GM12878 (cell line): Measurements from ENCODE around the gene RABGGTB. TPM values are rescaled to one million over a fixed set of nuclear protein-coding genes. Genes with fewer than 3 reads are reported as not detected.
"Not testable (repeated sequence)": the region's sequence is repeated elsewhere in the genome, so short reads cannot be mapped to it uniquely, and the experiment has no call there.

Source experiments
- ATAC-seq: fragments of 200-7000 bp; cut with Tn5 transposase; 3 replicates; pipeline ENCODE4 v1.9.1; 2020; ENCODE audit warnings: mild to moderate bottlenecking, moderate library complexity
- BruUV-seq: library from RNA; stranded (reverse); fragments of 400-500 nt; replicated peaks from 2 replicates; lab custom pipeline; 2021; lab: Mats Ljungman, UMichigan
- CTCF ChIA-PET: fragments of 300-600 bp; sonication (Branson Sonifier 250); formaldehyde crosslinking; extraction: SDS; loops from one replicate; lab custom pipeline; 2021; ENCODE audit warnings: inconsistent platforms; lab: Yijun Ruan, JAX
- POLR2A ChIA-PET: fragments of 350-600 bp; formaldehyde crosslinking; extraction: SDS; loops from one replicate; lab custom pipeline; 2021; ENCODE audit warnings: inconsistent platforms; lab: Charles Lee
- RAD21 ChIA-PET: fragments of 300-600 bp; sonication (Branson Sonifier 250); formaldehyde crosslinking; loops from one replicate; lab custom pipeline; 2023; ENCODE audit warnings: antibody characterized with exemption; ENCODE audit not compliant: unreplicated experiment; lab: Charles Lee
- SMC1A ChIA-PET: fragments of 300-600 bp; sonication (Branson Sonifier 250); formaldehyde crosslinking; loops from one replicate; lab custom pipeline; 2023; ENCODE audit not compliant: unreplicated experiment, uncharacterized antibody; lab: Charles Lee
- DNase-seq: peaks from one replicate; pipeline ENCODE4 v3.0.0-alpha.2; 2011; ENCODE audit warnings: low read depth, low spot score
- FAIRE-seq: peaks from 3 replicates; lab custom pipeline; 2011; peaks lifted over from hg19 to GRCh38; lab: Jason Lieb, UNC
- H2AFZ ChIP-seq: 2 replicates; pipeline ENCODE4 v1.6.0; 2011; ENCODE audit warnings: low read depth, low read length, control low read depth; ENCODE audit not compliant: control insufficient read depth
- H3K27ac ChIP-seq: 2 replicates; pipeline ENCODE4 v1.5.1; 2011; ENCODE audit warnings: control low read depth; ENCODE audit not compliant: control insufficient read depth, insufficient read depth
- H3K27me3 ChIP-seq, 2 experiments: replicated peaks in 1 of 2; 2 replicates each; pipeline versions ENCODE4 v1.6.0 to v1.6.1; 2011; ENCODE audit warnings: low read length in 1 of 2; ENCODE audit not compliant: control insufficient read depth in 2 of 2, insufficient read depth in 2 of 2
- H3K36me3 ChIP-seq, 2 experiments: 2 replicates each; pipeline ENCODE4 v1.5.1; 2011; ENCODE audit warnings: low read length in 1 of 2; ENCODE audit not compliant: control insufficient read depth in 2 of 2, insufficient read depth in 2 of 2
- H3K4me1 ChIP-seq: 2 replicates; pipeline ENCODE4 v1.6.1; 2011; ENCODE audit warnings: mild to moderate bottlenecking, low read length, moderate library complexity, mixed read lengths; ENCODE audit not compliant: control insufficient read depth, insufficient read depth
- H3K4me2 ChIP-seq: 2 replicates; pipeline ENCODE4 v1.6.0; 2011; ENCODE audit warnings: control low read depth; ENCODE audit not compliant: control insufficient read depth, insufficient read depth
- H3K4me3 ChIP-seq: fragments of 200-600 bp; sonication (generic); 2 replicates; pipeline ENCODE4 v1.5.1; 2016
- H3K79me2 ChIP-seq: 2 replicates; pipeline ENCODE4 v1.6.0; 2011; ENCODE audit warnings: low read length; ENCODE audit not compliant: control insufficient read depth, insufficient read depth
- H3K9ac ChIP-seq: 2 replicates; pipeline ENCODE4 v1.8.0; 2011; ENCODE audit warnings: low read length, control low read depth, mixed read lengths; ENCODE audit not compliant: control insufficient read depth, insufficient read depth
- H3K9me3 ChIP-seq: replicated peaks from 3 replicates; pipeline ENCODE4 v1.5.1; 2011; ENCODE audit warnings: mild to moderate bottlenecking, low read length; ENCODE audit not compliant: control insufficient read depth, insufficient read depth
- H4K20me1 ChIP-seq: 2 replicates; pipeline ENCODE4 v1.6.0; 2011; ENCODE audit not compliant: control insufficient read depth, insufficient read depth
- FOXM1 ChIP-seq: IDR thresholded peaks from 2 replicates; pipeline ENCODE4 v1.6.1; 2012; ENCODE audit warnings: low read depth, mild to moderate bottlenecking, inconsistent platforms, low read length, moderate library complexity
- NFYB ChIP-seq: IDR thresholded peaks from 2 replicates; pipeline ENCODE4 v1.6.1; 2011; ENCODE audit warnings: low read depth, mild to moderate bottlenecking, low read length, improper control_type of control experiment, moderate library complexity; ENCODE audit not compliant: insufficient read depth
- SMARCA5 ChIP-seq: fragments of 450-650 bp; IDR thresholded peaks from 2 replicates; pipeline ENCODE4 v1.6.1; 2017; ENCODE audit warnings: mild to moderate bottlenecking
- WGBS: methylation state at CpG from one replicate; pipeline ENCODE4 v1.1.6; 2016; ENCODE audit warnings: low lambda C conversion rate; ENCODE audit not compliant: insufficient replicate concordance, insufficient coverage; ENCODE audit errors: missing lambda C conversion rate; 5-methylcytosine and 5-hydroxymethylcytosine counted together
- in situ Hi-C: fragments of 300-500 bp; cut with MboI; formaldehyde crosslinking; loops from 9 replicates; pipeline ENCODE4 v1.14.3; 2018; ENCODE audit warnings: mixed read lengths
- intact Hi-C: fragments of 100-400 bp; cut with micrococcal nuclease; formaldehyde crosslinking; loops from one replicate; pipeline ENCODE4 v1.14.2; 2022; ENCODE audit not compliant: unreplicated experiment
- polyA plus RNA-seq, 11 experiments: library from polyadenylated mRNA; depleted of rRNA in 4 of 11; unstranded in 6 of 11; stranded (reverse) in 5 of 11; fragments of >200 nt; fragmentation: Nextera tagmentation in 4 of 11; fragmentation: Illumina TruSeq in 1 of 11; extraction: Ambion mirVana in 4 of 11; extraction: Trizol in 1 of 11; gene quantifications; 1 replicate in 1 of 11; 2 replicates in 10 of 11; pipeline versions ENCODE4 v1.2.1 to v1.2.3, GENCODE V29; 2011 to 2016; ENCODE audit warnings: inconsistent platforms in 2 of 11, missing spikeins in 2 of 11, low read depth in 1 of 11
- total RNA-seq, 4 experiments: library from RNA; depleted of rRNA in 3 of 4; stranded (reverse); fragments of >200 nt in 3 of 4; fragmentation: Illumina TruSeq in 1 of 4; extraction: Trizol in 1 of 4; gene quantifications; 2 replicates each; pipeline versions ENCODE4 v1.2.1 to v1.2.3, GENCODE V29; 2013 to 2021

The RABGGTB gene
- total and polyA plus RNA-seq, 10 of the 15 experiments (the other 5 are each of a cell fraction or from before 2014, with no cell fraction given) = 50.5 to 213 (median 157) TPM

- H4K20me1 ChIP-seq, H3K4me1 ChIP-seq, H3K9ac ChIP-seq, intact Hi-C loops, DNase-seq, ATAC-seq, H3K4me3 ChIP-seq, SMC1A ChIA-PET, H3K9me3 ChIP-seq, H3K4me2 ChIP-seq, H3K27me3 ChIP-seq, RAD21 ChIA-PET, FAIRE-seq, H3K79me2 ChIP-seq, POLR2A ChIA-PET: not testable (repeated sequence)
- 86% methylated on average over 4 of the region's 4 CpGs for WGBS
- peaks cover 3 to 13% of the 10 kb centered on the region in 2 experiments; a peak in 3 of 4 replicates for H3K36me3 ChIP-seq
- TF ChIP-seq NFYB = 0 out of 2 replicates have a peak, but pooled peaks have one; percentile 41
- TF ChIP-seq, all 136 proteins: peak for 1; not testable (repeated sequence) for 135
- BruUV-seq, in situ Hi-C loops, H2AFZ ChIP-seq, H3K27ac ChIP-seq: not testable (repeated sequence)
- CTCF ChIA-PET = interaction anchor here (0.6 kb wide), 1 partner anchor 30 kb away, joined by 3 read pairs; no protein-coding TSS in a partner anchor
Measured at GRCh38 chr1:75758543-75758942, 27.5 kb upstream of the RABGGTB start.

GRCh38 chr1:75764057-75764655 lies 21.9 kb upstream of the RABGGTB start:
- peak; percentile 55; the same call in 2 of the 3 replicates for ATAC-seq
- Histone ChIP-seq H3K4me1 (no peaks in the 10 kb centered on the region), H2AFZ (no peak overlapping the region), H3K4me2 (no peak overlapping the region), H4K20me1 (no peaks in the 10 kb centered on the region), H3K9me3 (no peaks in the 10 kb centered on the region), H3K27ac (no peak overlapping the region), H3K36me3 (peaks cover 0 to 8% of the 10 kb centered on the region in 2 experiments; a peak in 1 of 4 replicates), H3K79me2 (no peaks in the 10 kb centered on the region), H3K9ac (no peak overlapping the region), H3K27me3 (no peaks in the 10 kb centered on the region), H3K4me3 (no peak overlapping the region)
- ChIA-PET SMC1A (interaction anchor here (0.9 to 1.7 kb wide), 3 partner anchors 19 to 43 kb away, joined by 3 to 4 read pairs (median 3); no protein-coding TSS in a partner anchor), POLR2A (interaction anchor here (0.6 to 1.3 kb wide), 2 partner anchors 25 to 609 kb away, joined by 3 to 6 read pairs; no protein-coding TSS in a partner anchor), RAD21 (no interaction called here), CTCF (interaction anchor here (1.0 to 1.5 kb wide), 2 partner anchors 11 to 31 kb away, joined by 3 to 5 read pairs; no protein-coding TSS in a partner anchor)
- TF ChIP-seq SMARCA5 (no peak), FOXM1 (no peak)
- WGBS = 44% methylated on average over 1 of the region's 1 CpG
- no peak for DNase-seq
- in situ Hi-C loops = no loop called here
- FAIRE-seq = no peak
- no TSS peak for BruUV-seq
- intact Hi-C loops = no loop called here
